NB4 (cell line): ENCODE data around the gene TMUB1.

Experiments used
- CTCF ChIP-seq: IDR thresholded peaks from one replicate; pipeline ENCODE4 v1.5.1; 2012; ENCODE audit warnings: low read depth, low read length
- POLR2A ChIP-seq: IDR thresholded peaks from 2 replicates; pipeline ENCODE4 v1.6.1; 2011; ENCODE audit warnings: mild to moderate bottlenecking; ENCODE audit not compliant: insufficient read length; ENCODE audit errors: extremely low read depth
- TF ChIP-seq, protein P1 (sequence below): IDR thresholded peaks from 2 replicates; pipeline ENCODE4 v1.6.1; 2011; ENCODE audit warnings: low read depth, low read length

DNA sequence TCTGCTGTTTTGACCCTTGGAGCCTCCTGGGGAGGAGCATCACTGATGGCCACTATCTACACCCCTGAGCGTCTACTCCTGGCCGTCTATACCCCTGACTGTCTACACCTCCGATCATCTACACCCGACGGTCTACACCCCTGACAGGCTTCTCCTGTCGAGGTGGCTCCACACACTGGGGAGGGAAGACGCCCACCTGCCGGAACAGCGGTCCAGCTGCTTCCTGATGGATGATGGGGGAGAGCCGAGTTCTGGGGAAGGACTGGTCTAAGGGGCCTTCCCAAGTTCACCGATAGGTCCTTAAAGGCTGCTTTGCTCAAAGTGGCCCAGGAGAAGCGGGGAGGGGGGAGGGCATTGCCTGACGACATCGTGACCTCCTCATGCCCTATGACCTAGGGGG is 44.9 kb upstream of the TMUB1 start:
- TF ChIP-seq CTCF: no peak
- no peak for TF ChIP-seq POLR2A
- TF ChIP-seq, protein P1, sequence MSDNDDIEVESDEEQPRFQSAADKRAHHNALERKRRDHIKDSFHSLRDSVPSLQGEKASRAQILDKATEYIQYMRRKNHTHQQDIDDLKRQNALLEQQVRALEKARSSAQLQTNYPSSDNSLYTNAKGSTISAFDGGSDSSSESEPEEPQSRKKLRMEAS: no peak
